Parathyroid adenoma (tissue), 2 donors: Measurements from ENCODE around the gene MINDY4.

Experiments
- H2AFZ ChIP-seq: fragments of 300-600 bp; sonication (generic); one replicate; pipeline ENCODE4 v1.7.0; 2017; ENCODE audit warnings: antibody characterized with exemption, mild to moderate bottlenecking
- H3K27ac ChIP-seq: fragments of 300-600 bp; sonication (generic); one replicate; pipeline ENCODE4 v1.7.0; 2017
- H3K27me3 ChIP-seq: fragments of 300-600 bp; sonication (generic); one replicate; pipeline ENCODE4 v1.7.0; 2017; ENCODE audit warnings: low read length; ENCODE audit not compliant: control insufficient read depth, insufficient read depth
- H3K36me3 ChIP-seq: fragments of 300-600 bp; sonication (generic); one replicate; pipeline ENCODE4 v1.7.0; 2017; ENCODE audit warnings: low read length; ENCODE audit not compliant: control insufficient read depth, insufficient read depth
- H3K4me1 ChIP-seq: fragments of 300-600 bp; sonication (generic); one replicate; pipeline ENCODE4 v1.7.0; 2017; ENCODE audit warnings: control low read depth
- H3K4me2 ChIP-seq: fragments of 300-600 bp; sonication (generic); one replicate; pipeline ENCODE4 v1.7.0; 2017; ENCODE audit warnings: low read length
- H3K4me3 ChIP-seq: fragments of 300-600 bp; sonication (generic); one replicate; pipeline ENCODE4 v1.7.0; 2017; ENCODE audit warnings: low read depth, low read length
- H3K79me2 ChIP-seq: fragments of 300-600 bp; sonication (generic); one replicate; pipeline ENCODE4 v1.7.0; 2017; ENCODE audit warnings: control low read depth
- H3K9ac ChIP-seq: fragments of 300-600 bp; sonication (generic); one replicate; pipeline ENCODE4 v1.7.0; 2017; ENCODE audit warnings: mild to moderate bottlenecking
- H3K9me3 ChIP-seq: fragments of 300-600 bp; sonication (generic); one replicate; pipeline ENCODE4 v1.7.0; 2017; ENCODE audit warnings: low read length; ENCODE audit not compliant: control insufficient read depth
- TF ChIP-seq, protein P1 (sequence below): fragments of 300-600 bp; sonication (generic); IDR thresholded peaks from one replicate; pipeline ENCODE4 v1.7.0; 2017; ENCODE audit warnings: antibody characterized with exemption, mild to moderate bottlenecking
- donor health status: primary hyperparathyroidism.

Gene MINDY4

DNA sequence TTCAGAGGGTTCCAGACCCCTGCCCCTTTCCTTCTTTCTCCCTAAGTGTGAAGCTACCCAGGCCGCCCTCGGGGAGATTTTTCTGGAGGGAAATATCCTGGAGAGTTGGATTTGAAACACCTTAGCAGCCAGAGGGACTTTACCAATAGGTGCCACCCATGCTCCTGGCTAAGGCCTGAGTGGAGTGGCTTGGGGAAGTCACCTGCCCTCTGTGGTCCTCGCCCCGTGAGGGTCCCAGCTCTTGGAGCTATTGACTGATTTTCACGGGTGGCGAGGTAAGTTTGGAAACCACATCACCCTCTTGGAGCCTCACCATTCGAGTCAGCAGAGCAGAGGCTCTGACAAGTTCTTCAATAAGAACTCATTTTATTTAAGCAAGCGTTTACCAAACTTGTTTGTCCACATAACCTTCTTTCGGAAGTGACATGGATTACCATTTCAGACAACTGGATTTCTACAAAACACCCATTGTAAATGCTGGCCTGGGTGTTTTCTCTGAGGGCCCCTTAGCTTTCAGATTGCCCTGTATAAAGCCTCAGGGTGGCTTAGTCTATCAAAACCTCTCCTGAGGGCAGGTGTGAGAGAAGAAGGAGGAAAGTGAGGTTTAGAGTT lies 160.8 kb downstream of the MINDY4 start:
- Histone ChIP-seq H3K9me3 (no peaks in the 10 kb centered on the region), H2AFZ (no peak overlapping the region), H3K79me2 (no peaks in the 10 kb centered on the region), H3K4me3 (no peak overlapping the region), H3K27me3 (no peaks in the 10 kb centered on the region), H3K27ac (no peak overlapping the region), H3K4me1 (no peaks in the 10 kb centered on the region), H3K9ac (no peak overlapping the region), H3K4me2 (no peak overlapping the region), H3K36me3 (no peaks in the 10 kb centered on the region)
- TF ChIP-seq, protein P1, sequence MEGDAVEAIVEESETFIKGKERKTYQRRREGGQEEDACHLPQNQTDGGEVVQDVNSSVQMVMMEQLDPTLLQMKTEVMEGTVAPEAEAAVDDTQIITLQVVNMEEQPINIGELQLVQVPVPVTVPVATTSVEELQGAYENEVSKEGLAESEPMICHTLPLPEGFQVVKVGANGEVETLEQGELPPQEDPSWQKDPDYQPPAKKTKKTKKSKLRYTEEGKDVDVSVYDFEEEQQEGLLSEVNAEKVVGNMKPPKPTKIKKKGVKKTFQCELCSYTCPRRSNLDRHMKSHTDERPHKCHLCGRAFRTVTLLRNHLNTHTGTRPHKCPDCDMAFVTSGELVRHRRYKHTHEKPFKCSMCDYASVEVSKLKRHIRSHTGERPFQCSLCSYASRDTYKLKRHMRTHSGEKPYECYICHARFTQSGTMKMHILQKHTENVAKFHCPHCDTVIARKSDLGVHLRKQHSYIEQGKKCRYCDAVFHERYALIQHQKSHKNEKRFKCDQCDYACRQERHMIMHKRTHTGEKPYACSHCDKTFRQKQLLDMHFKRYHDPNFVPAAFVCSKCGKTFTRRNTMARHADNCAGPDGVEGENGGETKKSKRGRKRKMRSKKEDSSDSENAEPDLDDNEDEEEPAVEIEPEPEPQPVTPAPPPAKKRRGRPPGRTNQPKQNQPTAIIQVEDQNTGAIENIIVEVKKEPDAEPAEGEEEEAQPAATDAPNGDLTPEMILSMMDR: no peak

DNA sequence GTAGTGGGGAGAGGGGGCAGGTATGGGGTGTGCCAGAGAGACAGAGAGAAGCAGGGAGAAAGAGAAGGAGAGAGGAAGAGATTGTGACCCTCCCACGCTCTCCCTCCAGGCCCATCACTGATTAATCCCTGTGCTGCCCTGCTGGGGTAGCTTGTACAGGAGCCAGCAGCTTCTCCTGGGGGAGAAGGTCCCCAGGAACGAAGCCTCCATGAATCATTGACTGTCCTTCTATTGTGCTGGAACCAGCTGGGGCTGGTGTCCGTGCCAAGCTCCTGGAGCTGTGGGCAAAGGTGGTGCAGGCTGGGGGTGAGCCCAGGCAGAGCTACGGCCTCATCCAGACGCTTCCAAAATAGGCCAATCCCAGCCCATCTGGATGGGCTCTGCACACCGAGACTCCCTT lies 161.3 kb downstream of the MINDY4 start:
- Histone ChIP-seq H3K4me1 (no peaks in the 10 kb centered on the region), H3K79me2 (no peaks in the 10 kb centered on the region), H3K9ac (no peak overlapping the region), H3K36me3 (no peaks in the 10 kb centered on the region), H3K4me2 (no peak overlapping the region), H3K9me3 (no peaks in the 10 kb centered on the region), H3K4me3 (no peak overlapping the region), H3K27me3 (no peaks in the 10 kb centered on the region), H3K27ac (no peak overlapping the region), H2AFZ (no peak overlapping the region)
- TF ChIP-seq, protein P1: no peak

DNA sequence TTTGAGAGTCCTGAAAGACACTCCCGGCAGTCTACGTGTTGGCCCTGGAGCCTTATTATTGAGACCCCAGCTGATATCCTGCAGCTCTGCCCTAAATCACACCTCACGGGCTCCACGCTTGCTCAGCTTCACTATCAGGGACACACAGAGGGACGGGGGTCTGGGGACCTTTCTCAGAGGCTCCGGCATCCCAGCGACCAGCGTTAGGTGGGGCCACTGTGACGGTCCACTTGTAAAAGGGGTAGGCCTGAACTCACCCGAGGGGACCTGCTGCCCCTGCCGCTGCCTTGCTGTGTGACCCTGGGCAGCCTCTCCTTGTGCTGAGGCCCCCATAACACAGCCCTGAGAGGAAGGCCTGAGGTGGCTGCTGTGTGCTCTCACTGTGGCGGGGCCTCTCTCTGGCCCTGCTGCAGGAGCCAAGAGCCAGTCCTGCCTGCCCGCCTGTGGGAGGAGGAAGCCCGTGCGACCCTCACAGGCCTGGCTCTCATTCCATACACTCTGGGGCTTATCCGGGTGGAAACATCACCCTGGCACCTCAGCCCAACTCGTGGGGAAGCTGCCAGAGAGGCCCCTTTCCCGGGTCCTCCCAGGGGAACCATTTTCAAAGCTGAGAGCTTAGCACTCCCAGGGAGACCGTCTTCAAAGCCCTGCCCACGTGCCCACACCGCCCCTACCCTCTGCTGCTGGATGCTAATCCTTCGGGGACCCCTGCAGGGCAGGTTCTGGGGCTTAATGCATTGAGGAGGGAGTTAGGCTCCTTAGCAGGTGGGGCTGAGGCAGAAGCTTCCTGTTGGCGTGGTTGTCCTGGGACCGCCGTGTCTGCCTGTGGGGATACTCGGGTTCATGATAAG lies 162.1 kb downstream of the MINDY4 start:
- no peak overlapping the region for H3K27ac ChIP-seq

DNA sequence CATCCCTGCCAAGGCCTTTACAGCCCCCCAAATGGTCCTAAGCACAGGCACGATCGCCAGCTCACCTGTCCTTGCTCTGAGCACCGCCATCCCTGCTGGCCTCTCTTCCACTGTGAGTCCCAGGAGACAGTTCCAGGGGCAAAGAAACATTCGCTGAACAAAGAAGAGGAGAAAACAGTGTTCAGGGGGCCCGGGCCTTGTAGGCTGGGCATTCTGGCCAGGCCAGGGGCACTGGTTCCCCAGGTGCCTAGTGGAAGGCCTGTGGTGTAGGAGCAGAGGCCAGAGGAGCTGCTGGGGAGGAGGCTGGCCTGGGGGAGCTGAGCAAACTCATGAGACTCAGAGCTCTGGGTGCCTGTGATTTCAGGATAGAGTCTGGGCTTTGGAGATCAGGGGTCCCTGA lies 163.0 kb downstream of the MINDY4 start:
- Histone ChIP-seq H3K4me1 (no peaks in the 10 kb centered on the region), H3K27ac (no peak overlapping the region), H2AFZ (no peak overlapping the region), H3K4me3 (no peak overlapping the region), H3K4me2 (no peak overlapping the region), H3K9ac (no peak overlapping the region), H3K9me3 (no peaks in the 10 kb centered on the region), H3K79me2 (no peaks in the 10 kb centered on the region), H3K27me3 (no peaks in the 10 kb centered on the region), H3K36me3 (no peaks in the 10 kb centered on the region)
- TF ChIP-seq, protein P1: no peak

More for the DNA sequence above, 162.1 kb downstream of the MINDY4 start:
- TF ChIP-seq, protein P1: no peak
- no peak overlapping the region for H2AFZ ChIP-seq
- H3K4me3 ChIP-seq: no peak overlapping the region
- H3K4me1 ChIP-seq: no peaks in the 10 kb centered on the region
- H3K9ac ChIP-seq: no peak overlapping the region
- H3K4me2 ChIP-seq: no peak overlapping the region
- H3K27me3 ChIP-seq: no peaks in the 10 kb centered on the region
- no peaks in the 10 kb centered on the region for H3K36me3 ChIP-seq
- no peaks in the 10 kb centered on the region for H3K79me2 ChIP-seq
- H3K9me3 ChIP-seq: no peaks in the 10 kb centered on the region
